Lung (tissue), 12 donors: ENCODE results near the gene TMEM51. TPM values are rescaled to one million over a fixed set of nuclear protein-coding genes. Genes with fewer than 3 reads are reported as not detected.

Experiments
- ATAC-seq: fragments of 200-7000 bp; cut with Tn5 transposase; one replicate; pipeline ENCODE4 v1.9.1; 2020; ENCODE audit warnings: moderate number of reproducible peaks; ENCODE audit not compliant: insufficient read depth, low FRiP score
- DNase-seq, 3 donors: peaks; one replicate each; pipeline ENCODE4 v3.0.0-alpha.2; 2013 to 2017
- H3K27ac ChIP-seq, 2 donors: one replicate each; pipeline ENCODE4 v1.5.1; 2013; ENCODE audit warnings: mild to moderate bottlenecking in 2 of 2, moderate library complexity in 2 of 2, control low read depth in 1 of 2, inconsistent platforms in 1 of 2, low read depth in 1 of 2, low read length in 1 of 2
- H3K27me3 ChIP-seq, 3 donors: one replicate each; pipeline ENCODE4 v1.5.1; 2013; ENCODE audit warnings: low read length in 2 of 3; ENCODE audit not compliant: control insufficient read depth in 3 of 3, insufficient read depth in 3 of 3
- H3K36me3 ChIP-seq, 4 donors: one replicate each; pipeline ENCODE4 v1.5.1; 2013; ENCODE audit warnings: low read length in 4 of 4, mild to moderate bottlenecking in 1 of 4, moderate library complexity in 1 of 4; ENCODE audit not compliant: control insufficient read depth in 4 of 4, insufficient read depth in 4 of 4
- H3K4me1 ChIP-seq, 5 donors: one replicate each; pipeline ENCODE4 v1.5.1; 2013; ENCODE audit warnings: low read length in 5 of 5, mild to moderate bottlenecking in 2 of 5, moderate library complexity in 1 of 5; ENCODE audit not compliant: control insufficient read depth in 5 of 5, insufficient read depth in 5 of 5
- H3K4me3 ChIP-seq: one replicate; pipeline ENCODE4 v1.5.1; 2013; ENCODE audit warnings: mild to moderate bottlenecking, control low read depth, moderate library complexity
- H3K9ac ChIP-seq, 2 donors: one replicate each; pipeline ENCODE4 v1.5.1; 2013; ENCODE audit warnings: low read length in 2 of 2, control low read depth in 1 of 2; ENCODE audit not compliant: insufficient read depth in 1 of 2
- H3K9me3 ChIP-seq, 4 donors: one replicate each; pipeline ENCODE4 v1.5.1; 2013; ENCODE audit warnings: low read length in 3 of 4, mild to moderate bottlenecking in 1 of 4, moderate library complexity in 1 of 4; ENCODE audit not compliant: control insufficient read depth in 4 of 4, insufficient read depth in 3 of 4
- WGBS, 2 donors: extraction: QIAGEN DNeasy Blood & Tissue Kit; methylation state at CpG; one replicate each; pipeline ENCODE4 v1.1.7; 2013; 5-methylcytosine and 5-hydroxymethylcytosine counted together
- polyA plus RNA-seq, 2 donors: library from polyadenylated mRNA; stranded (reverse); fragments of 200-250 nt; gene quantifications; one replicate each; pipeline ENCODE4 v1.2.1, GENCODE V29; 2013
- total RNA-seq, 2 donors: library from RNA; depleted of rRNA in 1 of 2; stranded (reverse); fragments of >200 nt in 1 of 2; gene quantifications; one replicate each; pipeline ENCODE4 v1.2.1, GENCODE V29; 2014 to 2021
- TF ChIP-seq, protein P1 (sequence below): IDR thresholded peaks from 2 replicates; pipeline ENCODE4 v1.5.1; 2012; ENCODE audit warnings: mild to moderate bottlenecking; ENCODE audit errors: control extremely low read depth, extremely low read depth
- donor health status: control.
- donor health status: control.
- donor health status: Bipolar disorder and iron deficiency.
- donor health status: healthy.
- donor health status: DM: yes; HTN: yes; CAD: no.

The TMEM51 gene
- total and polyA plus RNA-seq, 4 donors = 7.7 to 17.8 (median 12.2) TPM

DNA sequence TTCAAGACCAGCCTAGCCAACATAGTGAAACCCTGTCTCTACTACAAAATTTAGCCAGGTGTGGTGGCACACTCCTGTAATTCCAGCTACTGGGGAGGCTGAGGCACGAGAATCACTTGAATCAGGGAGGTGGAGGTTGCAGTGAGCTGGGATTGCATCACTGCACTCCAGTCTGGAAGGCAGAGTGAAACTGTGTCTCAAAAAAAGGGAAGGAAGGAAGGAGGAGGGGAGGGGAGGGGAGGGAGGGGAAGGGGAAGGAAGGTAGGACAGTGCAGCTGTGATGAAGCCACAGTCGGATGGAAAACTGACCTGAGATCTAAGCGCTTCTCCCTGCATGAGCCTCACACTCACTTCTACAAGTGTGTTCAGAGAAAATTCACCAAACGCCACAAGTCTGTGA is 71.4 kb downstream of the TMEM51 start:
- Histone ChIP-seq H3K4me1 (no peaks in the 10 kb centered on the region), H3K4me3 (no peak overlapping the region), H3K27ac (no peak overlapping the region), H3K27me3 (no peaks in the 10 kb centered on the region), H3K36me3 (no peaks in the 10 kb centered on the region), H3K9me3 (no peaks in the 10 kb centered on the region), H3K9ac (no peak overlapping the region)
- no peak for ATAC-seq
- DNase-seq = no peak
- TF ChIP-seq, protein P1, sequence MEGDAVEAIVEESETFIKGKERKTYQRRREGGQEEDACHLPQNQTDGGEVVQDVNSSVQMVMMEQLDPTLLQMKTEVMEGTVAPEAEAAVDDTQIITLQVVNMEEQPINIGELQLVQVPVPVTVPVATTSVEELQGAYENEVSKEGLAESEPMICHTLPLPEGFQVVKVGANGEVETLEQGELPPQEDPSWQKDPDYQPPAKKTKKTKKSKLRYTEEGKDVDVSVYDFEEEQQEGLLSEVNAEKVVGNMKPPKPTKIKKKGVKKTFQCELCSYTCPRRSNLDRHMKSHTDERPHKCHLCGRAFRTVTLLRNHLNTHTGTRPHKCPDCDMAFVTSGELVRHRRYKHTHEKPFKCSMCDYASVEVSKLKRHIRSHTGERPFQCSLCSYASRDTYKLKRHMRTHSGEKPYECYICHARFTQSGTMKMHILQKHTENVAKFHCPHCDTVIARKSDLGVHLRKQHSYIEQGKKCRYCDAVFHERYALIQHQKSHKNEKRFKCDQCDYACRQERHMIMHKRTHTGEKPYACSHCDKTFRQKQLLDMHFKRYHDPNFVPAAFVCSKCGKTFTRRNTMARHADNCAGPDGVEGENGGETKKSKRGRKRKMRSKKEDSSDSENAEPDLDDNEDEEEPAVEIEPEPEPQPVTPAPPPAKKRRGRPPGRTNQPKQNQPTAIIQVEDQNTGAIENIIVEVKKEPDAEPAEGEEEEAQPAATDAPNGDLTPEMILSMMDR = no peak
- WGBS, 2 donors = 39 to 70% methylated on average over 4 of the region's 4 CpGs

DNA sequence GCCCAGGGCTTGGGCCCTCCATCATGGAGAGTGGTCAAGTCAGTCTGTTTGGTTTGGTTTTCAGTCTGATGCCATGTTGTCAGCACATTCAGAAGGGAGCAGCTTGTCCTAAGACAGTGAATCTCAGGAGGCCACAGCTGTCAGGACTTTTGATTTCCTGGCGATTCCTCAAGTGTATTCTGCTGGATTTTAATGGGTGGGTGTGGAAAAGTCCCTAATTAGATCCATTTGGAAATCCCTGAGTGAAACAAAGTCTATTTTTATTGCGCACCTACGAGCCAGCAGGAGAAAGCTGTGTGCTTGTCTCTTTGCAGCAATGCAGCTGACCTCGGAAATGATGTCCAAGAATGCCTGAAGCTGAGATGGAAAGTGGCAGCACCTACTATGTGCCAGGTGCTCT is 71.9 kb downstream of the TMEM51 start:
- no peak for DNase-seq
- H3K36me3 ChIP-seq = no peaks in the 10 kb centered on the region
- no peak overlapping the region for H3K27ac ChIP-seq
- 88 to 91% methylated on average over 4 of the region's 4 CpGs for WGBS, 2 donors
- H3K27me3 ChIP-seq = no peaks in the 10 kb centered on the region
- no peaks in the 10 kb centered on the region for H3K4me1 ChIP-seq
- TF ChIP-seq, protein P1 = no peak
- H3K9me3 ChIP-seq = no peaks in the 10 kb centered on the region
- no peak overlapping the region for H3K4me3 ChIP-seq
- ATAC-seq = no peak
- H3K9ac ChIP-seq = no peak overlapping the region

DNA sequence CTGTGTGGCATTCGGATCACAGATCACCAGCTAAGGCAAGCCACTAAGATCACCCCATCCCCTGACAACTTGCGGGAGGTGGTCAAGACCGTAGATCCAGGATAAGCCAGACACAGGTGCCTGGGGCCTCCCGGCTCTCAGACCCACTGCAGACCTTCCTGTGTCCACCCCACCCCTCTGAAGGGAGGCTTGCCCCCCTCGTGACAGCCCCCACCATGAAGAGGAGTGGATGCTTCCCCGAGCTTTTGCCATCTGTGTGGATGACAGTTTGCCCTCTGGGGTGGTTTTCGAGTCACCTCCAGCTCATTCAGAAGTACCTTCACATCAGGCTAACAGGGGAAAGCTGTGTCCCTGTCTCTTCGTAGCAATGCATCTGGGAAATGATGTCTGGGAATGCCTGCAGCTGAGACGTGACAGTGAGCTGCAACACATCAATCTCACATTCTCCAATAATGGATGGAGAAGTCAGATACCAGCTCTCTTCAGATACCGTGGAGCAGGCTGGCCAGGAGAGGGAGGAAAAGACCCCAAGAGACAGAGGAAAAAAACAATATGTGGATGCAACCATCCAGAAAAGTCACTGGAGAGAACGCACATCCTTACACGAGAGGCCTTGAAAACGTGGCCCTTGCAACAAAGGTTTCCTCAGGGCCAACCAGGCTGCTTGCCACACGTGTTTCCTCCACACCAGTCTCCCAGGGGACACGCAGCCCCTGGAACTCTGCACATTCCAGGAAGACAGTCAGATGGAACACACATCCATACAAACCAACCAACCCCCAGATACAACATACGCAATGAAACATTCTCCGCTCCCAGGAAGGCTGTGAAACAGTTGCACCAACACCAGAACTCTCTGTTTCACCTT is 73.1 kb downstream of the TMEM51 start:
- no peak for DNase-seq

More for the DNA sequence above, 73.1 kb downstream of the TMEM51 start:
- H3K9me3 ChIP-seq = no peaks in the 10 kb centered on the region
- H3K36me3 ChIP-seq = no peaks in the 10 kb centered on the region
- H3K27me3 ChIP-seq = no peaks in the 10 kb centered on the region
- 81 to 82% methylated on average over 17 of the region's 17 CpGs for WGBS, 2 donors
- H3K4me1 ChIP-seq = no peaks in the 10 kb centered on the region
- H3K4me3 ChIP-seq = no peak overlapping the region
- H3K27ac ChIP-seq = no peak overlapping the region
- TF ChIP-seq, protein P1 = no peak
- no peak overlapping the region for H3K9ac ChIP-seq
- ATAC-seq = no peak
